Peyer's patch (tissue), 4 donors: Measurements from ENCODE around the gene PLEKHA6.

ENCODE experiments used
- POLR2A ChIP-seq, 2 donors: fragments of 450-650 bp; IDR thresholded peaks; one replicate each; pipeline ENCODE4 v1.5.1; 2017; ENCODE audit warnings: antibody characterized with exemption in 2 of 2, mild to moderate bottlenecking in 2 of 2, moderate library complexity in 2 of 2
- TF ChIP-seq, protein P1 (sequence below), 6 experiments: fragments of 450-650 bp in 4 of 6; fragments of 200-600 bp in 2 of 6; sonication (generic) in 1 of 6; IDR thresholded peaks; one replicate each; pipeline ENCODE4 v1.5.1; 2017 to 2019; ENCODE audit warnings: antibody characterized with exemption in 6 of 6, mild to moderate bottlenecking in 3 of 6, moderate library complexity in 1 of 6

DNA sequence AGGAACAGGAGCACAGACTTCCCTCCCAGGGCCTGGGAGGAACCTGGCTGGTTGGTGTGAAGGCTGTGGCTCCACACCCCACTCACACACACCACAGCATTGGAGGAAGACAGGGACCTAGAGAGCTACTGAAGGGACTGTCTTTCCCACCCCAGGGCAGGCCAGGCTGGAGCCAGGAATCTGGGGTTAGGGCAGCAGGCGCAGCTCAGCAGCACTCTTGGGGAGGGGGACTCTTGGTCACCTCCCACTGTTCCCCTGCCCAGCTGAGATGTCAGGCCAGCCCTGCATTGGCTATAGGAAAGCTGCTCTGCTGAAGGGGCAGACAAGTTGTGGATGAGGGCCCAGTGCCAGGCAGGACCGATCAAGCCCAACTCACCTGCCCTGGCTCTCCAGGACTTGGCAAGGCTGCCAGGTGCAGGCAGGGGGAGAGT lies 1.6 kb upstream of the PLEKHA6 start:
- no peak for TF ChIP-seq POLR2A (IDR thresholded peaks at IDR 0.05)
- TF ChIP-seq, protein P1, sequence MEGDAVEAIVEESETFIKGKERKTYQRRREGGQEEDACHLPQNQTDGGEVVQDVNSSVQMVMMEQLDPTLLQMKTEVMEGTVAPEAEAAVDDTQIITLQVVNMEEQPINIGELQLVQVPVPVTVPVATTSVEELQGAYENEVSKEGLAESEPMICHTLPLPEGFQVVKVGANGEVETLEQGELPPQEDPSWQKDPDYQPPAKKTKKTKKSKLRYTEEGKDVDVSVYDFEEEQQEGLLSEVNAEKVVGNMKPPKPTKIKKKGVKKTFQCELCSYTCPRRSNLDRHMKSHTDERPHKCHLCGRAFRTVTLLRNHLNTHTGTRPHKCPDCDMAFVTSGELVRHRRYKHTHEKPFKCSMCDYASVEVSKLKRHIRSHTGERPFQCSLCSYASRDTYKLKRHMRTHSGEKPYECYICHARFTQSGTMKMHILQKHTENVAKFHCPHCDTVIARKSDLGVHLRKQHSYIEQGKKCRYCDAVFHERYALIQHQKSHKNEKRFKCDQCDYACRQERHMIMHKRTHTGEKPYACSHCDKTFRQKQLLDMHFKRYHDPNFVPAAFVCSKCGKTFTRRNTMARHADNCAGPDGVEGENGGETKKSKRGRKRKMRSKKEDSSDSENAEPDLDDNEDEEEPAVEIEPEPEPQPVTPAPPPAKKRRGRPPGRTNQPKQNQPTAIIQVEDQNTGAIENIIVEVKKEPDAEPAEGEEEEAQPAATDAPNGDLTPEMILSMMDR (IDR thresholded peaks at IDR 0.05): no peak
